GM12878 (cell line): ENCODE results near the gene CA6. TPM values are rescaled to one million over a fixed set of nuclear protein-coding genes. Genes with fewer than 3 reads are reported as not detected.
"Not testable (repeated sequence)": the region's sequence is repeated elsewhere in the genome, so short reads cannot be mapped to it uniquely, and the experiment has no call there.

ENCODE experiments used
- ATAC-seq: fragments of 200-7000 bp; cut with Tn5 transposase; 3 replicates; pipeline ENCODE4 v1.9.1; 2020; ENCODE audit warnings: mild to moderate bottlenecking, moderate library complexity
- BruUV-seq: library from RNA; stranded (reverse); fragments of 400-500 nt; replicated peaks from 2 replicates; lab custom pipeline; 2021; lab: Mats Ljungman, UMichigan
- CTCF ChIA-PET: fragments of 300-600 bp; sonication (Branson Sonifier 250); formaldehyde crosslinking; extraction: SDS; loops from one replicate; lab custom pipeline; 2021; ENCODE audit warnings: inconsistent platforms; lab: Yijun Ruan, JAX
- POLR2A ChIA-PET: fragments of 350-600 bp; formaldehyde crosslinking; extraction: SDS; loops from one replicate; lab custom pipeline; 2021; ENCODE audit warnings: inconsistent platforms; lab: Charles Lee
- RAD21 ChIA-PET: fragments of 300-600 bp; sonication (Branson Sonifier 250); formaldehyde crosslinking; loops from one replicate; lab custom pipeline; 2023; ENCODE audit warnings: antibody characterized with exemption; ENCODE audit not compliant: unreplicated experiment; lab: Charles Lee
- SMC1A ChIA-PET: fragments of 300-600 bp; sonication (Branson Sonifier 250); formaldehyde crosslinking; loops from one replicate; lab custom pipeline; 2023; ENCODE audit not compliant: unreplicated experiment, uncharacterized antibody; lab: Charles Lee
- DNase-seq: peaks from one replicate; pipeline ENCODE4 v3.0.0-alpha.2; 2011; ENCODE audit warnings: low read depth, low spot score
- FAIRE-seq: peaks from 3 replicates; lab custom pipeline; 2011; peaks lifted over from hg19 to GRCh38; lab: Jason Lieb, UNC
- H2AFZ ChIP-seq: 2 replicates; pipeline ENCODE4 v1.6.0; 2011; ENCODE audit warnings: low read depth, low read length, control low read depth; ENCODE audit not compliant: control insufficient read depth
- H3K27ac ChIP-seq: 2 replicates; pipeline ENCODE4 v1.5.1; 2011; ENCODE audit warnings: control low read depth; ENCODE audit not compliant: control insufficient read depth, insufficient read depth
- H3K27me3 ChIP-seq, 2 experiments: replicated peaks in 1 of 2; 2 replicates each; pipeline versions ENCODE4 v1.6.0 to v1.6.1; 2011; ENCODE audit warnings: low read length in 1 of 2; ENCODE audit not compliant: control insufficient read depth in 2 of 2, insufficient read depth in 2 of 2
- H3K36me3 ChIP-seq, 2 experiments: 2 replicates each; pipeline ENCODE4 v1.5.1; 2011; ENCODE audit warnings: low read length in 1 of 2; ENCODE audit not compliant: control insufficient read depth in 2 of 2, insufficient read depth in 2 of 2
- H3K4me1 ChIP-seq: 2 replicates; pipeline ENCODE4 v1.6.1; 2011; ENCODE audit warnings: mild to moderate bottlenecking, low read length, moderate library complexity, mixed read lengths; ENCODE audit not compliant: control insufficient read depth, insufficient read depth
- H3K4me2 ChIP-seq: 2 replicates; pipeline ENCODE4 v1.6.0; 2011; ENCODE audit warnings: control low read depth; ENCODE audit not compliant: control insufficient read depth, insufficient read depth
- H3K4me3 ChIP-seq: fragments of 200-600 bp; sonication (generic); 2 replicates; pipeline ENCODE4 v1.5.1; 2016
- H3K79me2 ChIP-seq: 2 replicates; pipeline ENCODE4 v1.6.0; 2011; ENCODE audit warnings: low read length; ENCODE audit not compliant: control insufficient read depth, insufficient read depth
- H3K9ac ChIP-seq: 2 replicates; pipeline ENCODE4 v1.8.0; 2011; ENCODE audit warnings: low read length, control low read depth, mixed read lengths; ENCODE audit not compliant: control insufficient read depth, insufficient read depth
- H3K9me3 ChIP-seq: replicated peaks from 3 replicates; pipeline ENCODE4 v1.5.1; 2011; ENCODE audit warnings: mild to moderate bottlenecking, low read length; ENCODE audit not compliant: control insufficient read depth, insufficient read depth
- H4K20me1 ChIP-seq: 2 replicates; pipeline ENCODE4 v1.6.0; 2011; ENCODE audit not compliant: control insufficient read depth, insufficient read depth
- WGBS: methylation state at CpG from one replicate; pipeline ENCODE4 v1.1.6; 2016; ENCODE audit warnings: low lambda C conversion rate; ENCODE audit not compliant: insufficient replicate concordance, insufficient coverage; ENCODE audit errors: missing lambda C conversion rate; 5-methylcytosine and 5-hydroxymethylcytosine counted together
- in situ Hi-C: fragments of 300-500 bp; cut with MboI; formaldehyde crosslinking; loops from 9 replicates; pipeline ENCODE4 v1.14.3; 2018; ENCODE audit warnings: mixed read lengths
- intact Hi-C: fragments of 100-400 bp; cut with micrococcal nuclease; formaldehyde crosslinking; loops from one replicate; pipeline ENCODE4 v1.14.2; 2022; ENCODE audit not compliant: unreplicated experiment
- polyA plus RNA-seq, 11 experiments: library from polyadenylated mRNA; depleted of rRNA in 4 of 11; unstranded in 6 of 11; stranded (reverse) in 5 of 11; fragments of >200 nt; fragmentation: Nextera tagmentation in 4 of 11; fragmentation: Illumina TruSeq in 1 of 11; extraction: Ambion mirVana in 4 of 11; extraction: Trizol in 1 of 11; gene quantifications; 1 replicate in 1 of 11; 2 replicates in 10 of 11; pipeline versions ENCODE4 v1.2.1 to v1.2.3, GENCODE V29; 2011 to 2016; ENCODE audit warnings: inconsistent platforms in 2 of 11, missing spikeins in 2 of 11, low read depth in 1 of 11
- total RNA-seq, 4 experiments: library from RNA; depleted of rRNA in 3 of 4; stranded (reverse); fragments of >200 nt in 3 of 4; fragmentation: Illumina TruSeq in 1 of 4; extraction: Trizol in 1 of 4; gene quantifications; 2 replicates each; pipeline versions ENCODE4 v1.2.1 to v1.2.3, GENCODE V29; 2013 to 2021

The CA6 gene
- total and polyA plus RNA-seq, 10 of the 15 experiments (the other 5 are each of a cell fraction or from before 2014, with no cell fraction given) = not detected

GRCh38 chr1:8993962-8994675 lies 48.5 kb downstream of the CA6 start:
- H3K4me3 ChIP-seq, H3K9me3 ChIP-seq, FAIRE-seq, ATAC-seq, H2AFZ ChIP-seq, SMC1A ChIA-PET, H3K27me3 ChIP-seq, POLR2A ChIA-PET, H3K27ac ChIP-seq, H3K9ac ChIP-seq, BruUV-seq, H3K79me2 ChIP-seq, H3K4me2 ChIP-seq, H4K20me1 ChIP-seq, H3K4me1 ChIP-seq, intact Hi-C loops, DNase-seq, in situ Hi-C loops, H3K36me3 ChIP-seq: not testable (repeated sequence)
- CTCF ChIA-PET = interaction anchor here (2.4 to 2.5 kb wide), 2 partner anchors 10 to 11 kb away, joined by 6 to 11 read pairs; no protein-coding TSS in a partner anchor
- 74% methylated on average over 12 of the region's 13 CpGs for WGBS
- RAD21 ChIA-PET = interaction anchor here (1.3 kb wide), 1 partner anchor 11 kb away, joined by 4 read pairs; no protein-coding TSS in a partner anchor

DNA sequence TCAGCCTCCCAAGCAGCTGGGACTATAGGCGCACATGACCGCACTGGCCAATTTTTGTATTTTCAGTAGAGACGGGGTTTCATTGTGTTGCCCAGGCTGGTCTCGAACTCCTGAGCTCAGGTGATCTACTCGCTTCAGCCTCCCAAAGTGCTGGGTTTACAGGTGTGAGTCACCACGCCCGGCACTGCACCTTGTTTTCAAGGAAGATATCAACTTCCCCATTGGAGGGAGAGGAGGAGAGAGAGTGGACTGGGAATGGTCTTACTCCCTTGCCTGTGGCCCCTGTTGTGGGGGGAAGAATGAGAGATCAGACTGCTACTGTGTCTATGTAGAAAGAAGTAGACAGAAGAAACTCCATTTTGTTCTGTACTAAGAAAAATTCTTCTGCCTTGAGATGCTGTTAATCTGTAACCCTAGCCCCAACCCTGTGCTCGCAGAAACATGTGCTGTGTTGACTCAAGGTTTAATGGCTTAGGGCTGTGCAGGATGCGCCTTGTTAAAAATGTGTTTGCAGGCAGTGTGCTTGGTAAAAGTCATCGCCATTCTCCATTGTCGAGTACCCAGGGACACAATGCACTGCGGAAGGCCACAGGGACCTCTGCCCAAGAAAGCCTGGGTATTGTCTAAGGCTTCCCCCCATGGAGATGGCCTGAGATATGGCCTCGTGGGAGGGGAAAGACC lies 56.0 kb downstream of the CA6 start:
- intact Hi-C loops, H3K36me3 ChIP-seq, CTCF ChIA-PET, H3K27ac ChIP-seq, H3K9ac ChIP-seq, DNase-seq, SMC1A ChIA-PET, H3K9me3 ChIP-seq, BruUV-seq, in situ Hi-C loops, FAIRE-seq, H3K27me3 ChIP-seq, H3K79me2 ChIP-seq, H4K20me1 ChIP-seq, H3K4me1 ChIP-seq, RAD21 ChIA-PET, H2AFZ ChIP-seq, H3K4me3 ChIP-seq, ATAC-seq, H3K4me2 ChIP-seq: not testable (repeated sequence)
- WGBS = 45% methylated on average over 13 of the region's 13 CpGs
- POLR2A ChIA-PET = interaction anchor here (0.7 kb wide), 1 partner anchor 928 kb away, joined by 5 read pairs; no protein-coding TSS in a partner anchor

DNA sequence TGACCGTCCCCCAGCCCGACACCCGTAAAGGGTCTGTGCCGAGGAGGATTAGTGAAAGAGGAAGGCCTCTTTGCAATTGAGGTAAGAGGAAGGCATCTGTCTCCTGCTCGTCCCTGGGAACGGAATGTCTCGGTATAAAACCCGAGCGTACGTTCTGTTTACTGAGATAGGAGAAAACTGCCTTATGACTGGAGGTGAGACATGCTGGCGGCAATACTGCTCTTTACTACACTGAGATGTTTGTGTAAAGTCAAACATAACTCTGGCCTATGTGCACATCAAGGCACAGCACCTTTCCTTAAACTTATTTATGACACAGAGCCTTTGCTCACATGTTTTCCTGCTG lies 56.5 kb downstream of the CA6 start:
- intact Hi-C loops, H3K4me3 ChIP-seq, H4K20me1 ChIP-seq, H3K4me1 ChIP-seq, ATAC-seq, H3K79me2 ChIP-seq, FAIRE-seq, H3K9ac ChIP-seq, in situ Hi-C loops, POLR2A ChIA-PET, H3K36me3 ChIP-seq, SMC1A ChIA-PET, H3K4me2 ChIP-seq, CTCF ChIA-PET, DNase-seq, H3K27ac ChIP-seq, BruUV-seq, H2AFZ ChIP-seq, H3K9me3 ChIP-seq, H3K27me3 ChIP-seq, RAD21 ChIA-PET: not testable (repeated sequence)
- WGBS = 59% methylated on average over 11 of the region's 11 CpGs
